GM18520 (cell line): ENCODE data around the gene UBXN10.
A peak's percentile ranks its signal among the peaks of the same experiment; 100 is the strongest.

ENCODE experiments used
- ATAC-seq: cut with Tn5 transposase; IDR thresholded peaks from one replicate; pipeline ENCODE4 v1.9.1; 2021; ENCODE audit not compliant: unreplicated experiment

The UBXN10 gene

DNA sequence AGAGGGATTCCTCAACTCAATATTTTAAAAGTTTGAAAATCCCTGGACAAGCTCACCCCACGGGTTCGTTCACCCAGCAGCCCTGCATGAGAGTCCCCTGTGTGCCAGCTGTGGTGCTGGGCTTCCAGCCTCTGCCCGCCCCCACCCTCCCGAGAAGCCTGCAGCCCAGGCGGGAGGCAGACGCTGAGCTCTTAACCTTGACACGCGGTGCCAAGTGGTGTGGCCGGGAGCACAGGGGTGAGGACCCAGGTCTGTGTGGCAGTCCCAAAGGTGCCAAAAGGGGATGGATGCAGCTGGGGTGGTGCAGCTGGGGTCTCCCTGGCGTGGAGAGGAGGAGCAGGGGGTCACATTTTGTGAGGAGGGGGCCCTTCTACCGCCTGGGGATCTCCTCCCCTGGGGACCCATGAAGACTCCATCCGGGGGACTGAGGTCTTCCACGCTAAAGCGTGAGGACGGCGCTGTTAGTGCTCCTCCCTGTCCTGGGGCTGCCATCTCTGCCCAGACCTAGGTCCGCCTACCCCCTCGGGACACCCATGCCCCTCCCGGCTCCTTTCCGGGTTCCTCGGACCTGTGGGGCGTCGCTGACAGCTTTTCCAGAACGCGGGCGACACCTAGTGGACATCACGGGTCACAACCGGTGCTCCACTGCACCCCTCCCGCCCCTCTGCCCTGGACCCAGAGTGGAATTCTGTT, 33.8 kb upstream of the UBXN10 start:
- peak; percentile 45 for ATAC-seq

GRCh38 chr1:20152599-20152930, 33.3 kb upstream of the UBXN10 start:
- ATAC-seq = no peak

- no peak for ATAC-seq
Observed at GRCh38 chr1:20153000-20153418, 32.9 kb upstream of the UBXN10 start.

DNA sequence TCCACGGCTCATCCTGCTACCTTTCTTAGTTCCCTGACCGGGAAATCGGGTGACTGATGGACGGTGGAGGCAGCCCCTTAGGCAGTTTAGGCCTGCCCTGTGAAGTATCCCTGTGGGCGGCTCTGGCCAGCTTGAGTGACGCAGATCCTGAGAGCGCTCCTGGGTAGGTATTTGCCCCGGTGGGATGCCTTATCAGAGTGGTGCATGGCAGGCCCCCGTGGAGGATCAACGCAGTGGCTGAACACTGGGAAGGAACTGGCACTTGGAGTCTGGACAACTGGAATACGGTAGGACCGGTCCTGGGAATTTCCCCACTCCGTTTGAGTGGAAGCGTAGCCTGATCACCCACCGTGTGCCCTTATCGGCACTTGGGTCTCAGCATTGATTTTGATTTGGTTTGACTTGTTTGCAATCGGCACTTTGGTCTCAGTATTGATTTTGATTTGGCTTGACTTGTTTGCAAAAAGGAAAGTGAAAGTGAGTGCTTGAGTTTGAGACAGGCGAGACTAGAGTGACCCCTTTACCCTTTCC, 31.5 kb upstream of the UBXN10 start:
- ATAC-seq = no peak

DNA sequence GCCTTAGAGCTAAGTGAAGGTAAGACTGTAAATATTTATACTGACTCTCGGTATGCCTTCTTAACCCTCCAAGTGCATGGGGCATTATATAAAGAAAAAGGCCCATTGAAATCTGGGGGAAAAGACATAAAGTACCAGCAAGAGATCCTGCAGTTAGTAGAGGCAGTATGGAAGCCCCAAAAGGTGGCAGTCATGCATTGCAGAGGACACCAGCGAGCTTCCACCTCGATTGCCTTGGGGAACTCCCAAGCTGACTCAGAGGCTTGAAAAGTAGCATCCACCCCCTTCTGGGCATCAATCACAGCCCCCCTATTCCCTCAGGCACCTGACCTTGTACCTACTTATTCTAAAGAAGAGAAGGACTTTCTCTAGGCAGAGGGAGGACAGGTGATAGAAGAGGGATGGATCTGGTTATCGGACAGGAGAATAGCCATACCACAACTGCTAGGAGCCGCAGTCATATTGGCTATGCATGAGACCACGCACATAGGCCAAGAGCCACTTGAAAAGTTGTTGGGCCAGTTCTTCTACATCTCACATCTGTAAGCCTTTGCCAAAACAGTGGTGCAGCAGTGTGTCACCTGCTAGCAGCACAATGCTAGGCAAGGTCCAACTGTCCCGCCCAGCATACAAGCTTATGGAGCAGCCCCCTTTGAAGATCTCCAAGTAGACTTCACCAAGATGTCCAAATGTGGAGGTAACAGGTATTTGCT, 27.4 kb upstream of the UBXN10 start:
- ATAC-seq = no peak

- ATAC-seq = no peak
Observed at GRCh38 chr1:20160034-20160433, 25.9 kb upstream of the UBXN10 start.

DNA sequence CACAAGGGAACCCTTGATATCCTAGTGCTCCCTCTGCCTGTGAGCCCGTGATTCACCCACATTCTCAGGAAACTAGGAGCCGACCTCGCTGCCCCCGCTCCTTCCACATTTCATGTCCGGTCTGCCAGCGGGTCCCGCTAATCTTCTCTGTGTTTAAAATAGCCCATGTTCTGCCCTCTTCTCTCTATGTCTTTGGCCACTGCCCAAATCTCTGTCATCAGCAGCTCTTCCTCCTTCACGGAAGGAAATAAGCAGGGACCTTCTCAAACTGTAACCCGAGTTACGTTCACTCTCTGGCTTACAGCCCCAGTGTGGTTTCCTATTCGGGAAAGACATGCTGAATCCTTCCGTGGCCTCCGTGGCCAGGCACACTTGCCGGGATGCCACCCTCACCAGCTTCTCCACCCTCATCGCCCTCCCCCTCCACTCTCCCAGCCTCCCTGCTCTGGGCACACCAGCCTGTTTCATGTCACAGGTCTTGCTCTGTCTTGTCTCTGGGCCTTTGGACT, 21.1 kb upstream of the UBXN10 start:
- ATAC-seq = no peak

DNA sequence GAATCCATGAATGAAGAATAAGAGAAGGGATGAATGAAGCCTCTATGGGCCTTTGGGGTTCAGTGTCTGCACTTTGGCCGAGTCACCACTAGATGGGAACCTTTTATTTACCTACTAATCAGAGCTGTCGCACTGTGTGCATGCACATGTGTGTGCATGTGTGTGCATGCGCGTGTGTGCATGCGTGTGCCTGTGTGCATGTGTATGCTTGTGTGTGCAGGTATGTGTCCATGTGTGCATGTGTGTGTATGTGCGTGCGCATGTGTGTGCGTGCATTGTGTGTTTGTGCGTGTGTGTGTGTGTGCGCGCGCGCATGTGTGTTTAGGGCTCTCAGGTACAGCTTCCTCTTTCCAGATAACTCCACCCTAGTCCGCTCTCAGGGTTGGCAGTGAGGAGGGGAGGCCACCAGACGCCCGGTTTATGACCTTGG, 20.4 kb upstream of the UBXN10 start:
- no peak for ATAC-seq

- ATAC-seq = no peak
Observed at GRCh38 chr1:20166051-20166450, 19.8 kb upstream of the UBXN10 start.

- no peak for ATAC-seq
Observed at GRCh38 chr1:20167126-20167525, 18.8 kb upstream of the UBXN10 start.

- ATAC-seq = no peak
Observed at GRCh38 chr1:20168564-20169491, 17.1 kb upstream of the UBXN10 start.

- no peak for ATAC-seq
Observed at GRCh38 chr1:20169932-20170331, 16.0 kb upstream of the UBXN10 start.

DNA sequence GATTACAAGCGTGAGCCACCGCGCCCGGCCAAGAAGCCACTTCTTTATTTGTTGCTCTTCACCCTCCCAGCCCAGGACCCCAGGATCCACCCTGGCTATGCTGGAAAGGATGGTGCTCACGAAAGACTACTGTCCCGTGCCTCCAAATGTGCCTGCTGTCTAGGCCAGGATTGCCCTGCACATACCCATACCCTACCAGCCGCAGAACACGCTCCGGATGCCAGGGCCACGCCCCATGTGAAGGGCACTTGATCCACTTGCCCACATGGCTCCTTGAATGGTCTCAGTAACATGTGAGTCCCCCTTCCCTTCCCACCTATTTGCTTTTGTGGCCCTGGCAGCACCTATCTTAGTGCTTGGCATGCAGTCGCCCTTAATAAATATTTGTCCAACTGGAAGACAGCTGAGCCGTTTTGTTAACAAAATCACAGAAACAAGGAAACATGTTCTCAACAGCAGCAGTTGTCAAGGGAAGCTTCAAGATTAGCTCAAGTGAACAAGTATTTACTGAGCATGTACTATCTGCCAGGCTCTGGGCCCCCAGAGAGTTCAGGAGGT, 13.8 kb upstream of the UBXN10 start:
- ATAC-seq = no peak

DNA sequence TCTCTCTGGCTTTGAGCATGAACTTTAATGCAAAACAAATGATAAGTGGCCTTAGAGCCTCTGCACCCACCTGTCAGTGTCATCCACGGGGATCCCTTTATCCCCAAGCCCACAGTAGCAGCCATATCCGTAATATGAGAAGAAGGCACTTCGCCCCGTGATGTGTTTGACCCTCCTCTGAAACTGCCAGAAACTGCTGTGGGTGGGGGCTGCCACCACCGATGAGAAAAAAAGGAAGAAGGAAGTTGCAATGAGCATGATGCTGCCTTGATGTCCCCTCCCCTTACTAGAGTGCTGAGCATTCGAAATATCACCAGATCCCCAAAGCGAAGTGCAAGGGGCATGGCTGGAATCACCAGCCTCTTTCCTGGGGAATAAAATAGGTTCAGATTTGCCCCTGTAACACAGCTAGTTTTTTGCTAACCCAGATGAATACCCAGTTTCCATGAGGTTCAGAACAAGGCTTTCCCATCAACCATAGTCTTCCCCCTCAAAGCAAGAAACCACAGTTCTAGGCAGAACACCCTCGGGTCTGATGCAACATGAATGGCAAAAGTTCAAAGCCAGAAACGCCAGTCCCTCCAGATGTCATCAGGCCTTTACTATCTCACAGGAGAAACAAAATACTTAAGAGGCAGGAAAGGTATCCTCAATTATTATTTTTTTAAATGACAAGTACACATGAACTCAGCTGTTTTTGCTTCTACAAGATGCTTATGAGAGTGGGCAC, 10.8 kb upstream of the UBXN10 start:
- no peak for ATAC-seq

- no peak for ATAC-seq
Observed at GRCh38 chr1:20178634-20179370, 7.1 kb upstream of the UBXN10 start.

DNA sequence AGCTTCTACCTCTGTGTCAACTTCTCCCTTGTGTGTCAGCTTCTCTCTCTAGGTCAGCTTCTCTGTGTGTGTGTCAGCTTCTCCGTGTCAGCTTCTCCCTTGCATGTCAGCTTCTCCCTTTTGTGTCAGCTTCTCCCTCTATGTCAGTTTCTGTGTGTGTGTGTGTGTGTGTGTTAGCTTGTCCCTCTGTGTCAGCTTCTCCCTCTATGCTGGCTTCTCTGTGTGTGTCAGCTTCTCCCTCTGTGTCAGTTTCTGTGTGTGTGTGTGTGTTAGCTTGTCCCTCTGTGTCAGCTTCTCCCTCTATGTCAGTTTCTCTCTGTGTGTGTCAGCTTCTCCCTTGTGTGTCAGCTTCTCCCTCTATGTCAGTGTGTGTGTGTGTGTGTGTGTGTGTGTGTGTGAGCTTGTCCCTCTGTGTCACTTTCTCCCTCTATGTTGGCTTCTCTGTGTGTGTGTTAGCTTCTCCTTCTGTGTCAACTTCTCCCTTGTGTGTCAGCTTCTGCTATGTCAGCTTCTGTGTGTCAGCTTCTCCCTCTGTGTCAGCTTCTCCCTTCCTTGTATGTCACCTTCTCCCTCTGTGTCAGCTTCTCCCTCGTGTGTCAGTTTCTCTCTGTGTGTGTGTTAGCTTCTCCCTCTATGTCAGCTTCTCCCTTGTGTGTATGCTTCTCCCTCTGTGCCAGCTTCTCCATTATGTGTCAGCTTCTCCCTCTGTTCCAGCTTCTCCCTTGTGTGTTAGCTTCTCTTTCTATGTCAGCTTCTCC, 6.3 kb upstream of the UBXN10 start:
- ATAC-seq = no peak

- no peak for ATAC-seq
Observed at GRCh38 chr1:20180129-20180843, 5.6 kb upstream of the UBXN10 start.

GRCh38 chr1:20180844-20181207, 5.1 kb upstream of the UBXN10 start:
- ATAC-seq = no peak
